OCI-LY7 (cell line): ENCODE measurements around the gene CD46. TPM values are rescaled to one million over a fixed set of nuclear protein-coding genes. Genes with fewer than 3 reads are reported as not detected.

Experiments used
- BruUV-seq: library from RNA; stranded (reverse); fragments of 400-500 nt; replicated peaks from 2 replicates; lab custom pipeline; 2021; lab: Mats Ljungman, UMichigan
- CTCF ChIA-PET: fragments of 300-600 bp; sonication (Branson Sonifier 250); formaldehyde crosslinking; loops from one replicate; lab custom pipeline; 2022; ENCODE audit warnings: antibody characterized with exemption; ENCODE audit not compliant: unreplicated experiment; lab: Charles Lee
- POLR2A ChIA-PET: fragments of 300-600 bp; sonication (Branson Sonifier 250); formaldehyde crosslinking; loops from one replicate; lab custom pipeline; 2022; ENCODE audit warnings: antibody characterized with exemption; lab: Charles Lee
- DNase-seq: peaks from one replicate; pipeline ENCODE4 v3.0.0-alpha.2; 2015; ENCODE audit warnings: low spot score
- H2AFZ ChIP-seq: fragments of 200-600 bp; sonication (generic), shearing (Covaris generic); 2 replicates; pipeline ENCODE4 v1.6.1; 2014; ENCODE audit warnings: mild to moderate bottlenecking, antibody characterized with exemption, low read length, moderate library complexity
- H3K27ac ChIP-seq: fragments of 200-600 bp; sonication (generic); 2 replicates; pipeline ENCODE4 v1.5.1; 2014; ENCODE audit warnings: mixed run types, low read depth, mild to moderate bottlenecking, moderate library complexity, low read length, inconsistent platforms; ENCODE audit not compliant: poor library complexity, severe bottlenecking
- H3K36me3 ChIP-seq: fragments of 200-600 bp; sonication (generic); 2 replicates; pipeline ENCODE4 v1.6.1; 2014; ENCODE audit warnings: mild to moderate bottlenecking, antibody characterized with exemption, low read length, moderate library complexity, mixed read lengths; ENCODE audit not compliant: insufficient read depth
- H3K4me1 ChIP-seq: fragments of 200-600 bp; sonication (generic); 2 replicates; pipeline ENCODE4 v1.5.1; 2014; ENCODE audit warnings: mild to moderate bottlenecking, low read length; ENCODE audit not compliant: insufficient read depth, poor library complexity, severe bottlenecking
- H3K4me2 ChIP-seq: fragments of 200-600 bp; sonication (generic); 2 replicates; pipeline ENCODE4 v1.6.1; 2014; ENCODE audit warnings: mild to moderate bottlenecking, low read length
- H3K4me3 ChIP-seq: fragments of 200-600 bp; sonication (generic); 2 replicates; pipeline ENCODE4 v1.5.1; 2014; ENCODE audit warnings: mild to moderate bottlenecking, low read depth, low read length; ENCODE audit not compliant: poor library complexity, severe bottlenecking
- H3K79me2 ChIP-seq: fragments of 200-600 bp; sonication (generic); 2 replicates; pipeline ENCODE4 v1.6.1; 2016; ENCODE audit warnings: low read depth, mild to moderate bottlenecking, low read length, moderate library complexity, mixed read lengths; ENCODE audit not compliant: insufficient read depth
- H3K9me2 ChIP-seq: fragments of 200-600 bp; sonication (generic); 2 replicates; pipeline ENCODE4 v1.6.1; 2016; ENCODE audit warnings: mild to moderate bottlenecking, low read length, mixed read lengths; ENCODE audit not compliant: insufficient read depth
- H3K9me3 ChIP-seq: fragments of 200-600 bp; sonication (generic); 2 replicates; pipeline ENCODE4 v1.6.1; 2014; ENCODE audit warnings: mild to moderate bottlenecking, mixed run types, low read length, mixed read lengths
- H4K20me1 ChIP-seq: fragments of 200-600 bp; sonication (generic); 2 replicates; pipeline ENCODE4 v1.6.1; 2014; ENCODE audit warnings: mild to moderate bottlenecking, antibody characterized with exemption, low read length, moderate library complexity, mixed read lengths; ENCODE audit not compliant: insufficient read depth
- EZH2phosphoT487 ChIP-seq: fragments of 200-600 bp; sonication (generic); IDR thresholded peaks from 2 replicates; pipeline ENCODE4 v1.6.1; 2018; ENCODE audit warnings: low read depth, borderline replicate concordance, mild to moderate bottlenecking, mixed run types, antibody characterized with exemption, low read length, moderate library complexity, mixed read lengths
- intact Hi-C: fragments of 100-400 bp; cut with micrococcal nuclease; formaldehyde crosslinking; loops from one replicate; pipeline ENCODE4 v1.10.0; 2022; ENCODE audit not compliant: unreplicated experiment
- total RNA-seq, 2 experiments: library from RNA; depleted of rRNA in 1 of 2; stranded (reverse); fragments of >200 nt in 1 of 2; shearing (Covaris generic) in 1 of 2; gene quantifications; 2 replicates each; pipeline ENCODE4 v1.2.3, GENCODE V29; 2014 to 2022
- TF ChIP-seq, protein P1 (sequence below): fragments of 200-600 bp; sonication (generic); conservative IDR thresholded peaks from 2 replicates; pipeline ENCODE4 v1.5.1; 2014; ENCODE audit warnings: mild to moderate bottlenecking, antibody characterized with exemption, low read length, moderate library complexity, mixed read lengths

The CD46 gene
- total RNA-seq, 2 experiments from 2014 or later = 83.2 to 83.8 TPM

- CTCF ChIA-PET = interaction anchor here (1.2 to 1.4 kb wide), 2 partner anchors 39 to 45 kb away, joined by 3 read pairs; no protein-coding TSS in a partner anchor
- H3K9me2 ChIP-seq = no peaks in the 10 kb centered on the region
- H3K36me3 ChIP-seq = no peaks in the 10 kb centered on the region
- no peak overlapping the region for H2AFZ ChIP-seq
- H3K9me3 ChIP-seq = no peaks in the 10 kb centered on the region
- H3K27ac ChIP-seq = no peak overlapping the region
- no peak overlapping the region for H3K4me3 ChIP-seq
- intact Hi-C loops = loop anchor here (1.0 kb wide), 2 partner anchors 41 to 135 kb away; no protein-coding TSS in a partner anchor
- TF ChIP-seq, protein P1, sequence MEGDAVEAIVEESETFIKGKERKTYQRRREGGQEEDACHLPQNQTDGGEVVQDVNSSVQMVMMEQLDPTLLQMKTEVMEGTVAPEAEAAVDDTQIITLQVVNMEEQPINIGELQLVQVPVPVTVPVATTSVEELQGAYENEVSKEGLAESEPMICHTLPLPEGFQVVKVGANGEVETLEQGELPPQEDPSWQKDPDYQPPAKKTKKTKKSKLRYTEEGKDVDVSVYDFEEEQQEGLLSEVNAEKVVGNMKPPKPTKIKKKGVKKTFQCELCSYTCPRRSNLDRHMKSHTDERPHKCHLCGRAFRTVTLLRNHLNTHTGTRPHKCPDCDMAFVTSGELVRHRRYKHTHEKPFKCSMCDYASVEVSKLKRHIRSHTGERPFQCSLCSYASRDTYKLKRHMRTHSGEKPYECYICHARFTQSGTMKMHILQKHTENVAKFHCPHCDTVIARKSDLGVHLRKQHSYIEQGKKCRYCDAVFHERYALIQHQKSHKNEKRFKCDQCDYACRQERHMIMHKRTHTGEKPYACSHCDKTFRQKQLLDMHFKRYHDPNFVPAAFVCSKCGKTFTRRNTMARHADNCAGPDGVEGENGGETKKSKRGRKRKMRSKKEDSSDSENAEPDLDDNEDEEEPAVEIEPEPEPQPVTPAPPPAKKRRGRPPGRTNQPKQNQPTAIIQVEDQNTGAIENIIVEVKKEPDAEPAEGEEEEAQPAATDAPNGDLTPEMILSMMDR = peak; percentile 77
- TF ChIP-seq EZH2phosphoT487 = no peak
- H3K79me2 ChIP-seq = no peaks in the 10 kb centered on the region
- H3K4me2 ChIP-seq = peak overlapping the region; percentile 5; the same call in 1 of the 2 replicates
- BruUV-seq = no TSS peak
- POLR2A ChIA-PET = interaction anchor here (0.6 to 0.9 kb wide), 2 partner anchors 40 to 42 kb away, joined by 3 read pairs; no protein-coding TSS in a partner anchor
- DNase-seq = peak; percentile 68
- H3K4me1 ChIP-seq = peaks cover 46% of the 10 kb centered on the region
- 0 out of 2 replicates have a peak, but pooled peaks cover 4% of the 10 kb centered on the region for H4K20me1 ChIP-seq
Observed at GRCh38 chr1:207828485-207829158, 76.8 kb downstream of the CD46 start.

- no peak for DNase-seq
- Histone ChIP-seq H3K9me3 (no peaks in the 10 kb centered on the region), H3K4me1 (peaks cover 37% of the 10 kb centered on the region), H2AFZ (no peak overlapping the region), H3K79me2 (no peaks in the 10 kb centered on the region), H3K36me3 (no peaks in the 10 kb centered on the region), H3K4me3 (no peak overlapping the region), H4K20me1 (0 out of 2 replicates have a peak, but pooled peaks cover 4% of the 10 kb centered on the region), H3K9me2 (no peaks in the 10 kb centered on the region), H3K27ac (no peak overlapping the region), H3K4me2 (no peak overlapping the region)
- TF ChIP-seq EZH2phosphoT487 = no peak
- TF ChIP-seq, protein P1 = no peak
- intact Hi-C loops = no loop called here
- no TSS peak for BruUV-seq
- ChIA-PET POLR2A (interaction anchor here (0.9 to 1.3 kb wide), 4 partner anchors 11 to 114 kb away, joined by 3 to 6 read pairs (median 3); no protein-coding TSS in a partner anchor), CTCF (interaction anchor here (0.9 to 1.4 kb wide), 4 partner anchors 27 to 44 kb away, joined by 3 read pairs; no protein-coding TSS in a partner anchor)
Observed at GRCh38 chr1:207829576-207829975, 77.7 kb downstream of the CD46 start.
